H1 (cell line): ENCODE measurements around the gene PTH1R. TPM values are rescaled to one million over a fixed set of nuclear protein-coding genes. Genes with fewer than 3 reads are reported as not detected.

ENCODE experiments used
- polyA plus RNA-seq, 7 experiments: library from polyadenylated mRNA; depleted of rRNA in 3 of 7; stranded (reverse) in 5 of 7; unstranded in 2 of 7; fragments of >200 nt in 5 of 7; fragments of 200-250 nt in 2 of 7; gene quantifications; 1 replicate in 5 of 7; 2 replicates in 1 of 7; 4 replicates in 1 of 7; pipeline versions ENCODE4 v1.2.1 to v1.2.3, GENCODE V29; 2011 to 2013; ENCODE audit warnings: missing spikeins in 2 of 7, mixed read lengths in 2 of 7
- total RNA-seq: library from RNA; stranded (reverse); fragmentation: NEBNext Ultra II Directional; extraction: Animal tissue kit (Norgen Biotek cat#: 25700); gene quantifications from 2 replicates; pipeline ENCODE4 v1.2.1, GENCODE V29; 2021
- TF ChIP-seq, protein P1 (sequence below): IDR thresholded peaks from 2 replicates; pipeline ENCODE4 v1.6.1; 2012; ENCODE audit warnings: low read length, inconsistent platforms

The PTH1R gene
- total and polyA plus RNA-seq, 2 of the 8 experiments (the other 6 are each of a cell fraction or from before 2014, with no cell fraction given): 0.57 to 1.5 TPM

DNA sequence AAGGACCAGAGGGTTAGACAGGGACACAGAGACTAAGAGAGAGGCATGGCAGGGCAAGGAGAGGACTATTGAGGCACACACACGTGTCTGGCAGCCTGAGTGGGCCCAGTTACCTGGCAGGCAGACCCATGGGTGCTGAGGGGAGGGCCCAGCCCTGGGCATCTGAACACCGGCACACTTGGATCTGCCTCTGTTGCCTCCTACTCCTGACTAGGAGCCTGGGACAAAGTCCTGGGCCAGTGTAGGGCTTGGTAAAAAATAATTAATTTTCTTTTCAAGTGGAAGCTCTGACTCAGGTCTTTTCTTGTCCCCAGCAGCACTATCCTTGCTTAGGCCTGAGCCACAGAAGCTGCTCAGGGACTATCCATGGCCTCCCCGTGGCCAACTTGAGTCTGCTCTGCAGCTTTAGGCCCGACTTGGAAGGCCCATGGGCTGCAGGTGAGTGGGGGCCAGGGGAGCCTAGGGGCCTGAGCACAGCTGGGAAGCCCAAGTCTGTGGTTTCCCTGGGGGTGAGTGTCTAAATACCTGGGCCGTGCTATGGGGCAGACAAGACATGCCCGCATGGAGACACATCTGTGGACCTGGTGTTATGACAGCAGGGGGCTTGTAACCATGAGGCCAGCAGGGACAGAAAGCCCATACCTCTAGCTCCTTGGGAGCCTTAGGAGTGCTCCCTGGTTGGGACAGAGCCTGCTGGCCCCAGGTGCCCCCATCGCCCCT lies at the start of gene PTH1R (continued):
- TF ChIP-seq, protein P1, sequence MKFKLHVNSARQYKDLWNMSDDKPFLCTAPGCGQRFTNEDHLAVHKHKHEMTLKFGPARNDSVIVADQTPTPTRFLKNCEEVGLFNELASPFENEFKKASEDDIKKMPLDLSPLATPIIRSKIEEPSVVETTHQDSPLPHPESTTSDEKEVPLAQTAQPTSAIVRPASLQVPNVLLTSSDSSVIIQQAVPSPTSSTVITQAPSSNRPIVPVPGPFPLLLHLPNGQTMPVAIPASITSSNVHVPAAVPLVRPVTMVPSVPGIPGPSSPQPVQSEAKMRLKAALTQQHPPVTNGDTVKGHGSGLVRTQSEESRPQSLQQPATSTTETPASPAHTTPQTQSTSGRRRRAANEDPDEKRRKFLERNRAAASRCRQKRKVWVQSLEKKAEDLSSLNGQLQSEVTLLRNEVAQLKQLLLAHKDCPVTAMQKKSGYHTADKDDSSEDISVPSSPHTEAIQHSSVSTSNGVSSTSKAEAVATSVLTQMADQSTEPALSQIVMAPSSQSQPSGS: no peak
- TF ChIP-seq, all 59 proteins: peak for 0
